ENCODE data around the gene PID1.

DNA sequence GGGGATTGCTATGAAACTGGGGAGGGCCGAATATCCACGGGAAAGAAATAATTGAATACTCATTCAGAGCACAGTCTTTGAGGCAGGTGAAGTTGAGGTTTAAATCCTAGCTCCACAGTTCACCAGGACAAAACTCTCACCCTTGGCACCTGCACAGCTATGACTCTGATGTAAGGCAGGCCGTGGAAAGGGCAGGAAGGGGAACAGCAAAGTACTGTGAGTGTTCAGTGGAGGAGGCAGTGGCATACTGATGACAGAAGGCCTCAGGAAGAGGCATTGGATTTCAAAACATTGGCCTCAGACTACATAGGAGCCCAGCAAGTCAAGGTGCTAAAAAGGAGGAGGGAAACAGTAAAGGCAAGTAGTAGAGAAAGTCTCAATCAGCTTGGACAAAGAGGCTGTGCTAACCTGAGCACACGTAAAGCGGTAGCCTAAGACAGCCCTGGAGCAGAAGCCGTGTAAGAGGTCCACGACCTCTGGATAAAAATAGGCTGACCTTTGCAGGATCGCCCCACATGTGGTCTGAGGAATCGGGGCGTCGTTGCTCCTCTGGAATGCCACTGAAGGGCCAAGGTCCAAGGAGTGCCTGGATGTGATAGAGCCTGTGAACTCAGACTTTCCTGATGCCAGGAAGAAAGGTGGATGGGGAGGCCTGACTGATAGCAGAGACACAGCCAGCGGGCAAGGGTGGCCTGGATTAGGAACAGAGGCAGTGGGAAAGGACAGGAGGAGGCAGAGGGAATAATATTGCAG, 243.6 kb downstream of the PID1 start:
- TF ChIP-seq, protein P1, sequence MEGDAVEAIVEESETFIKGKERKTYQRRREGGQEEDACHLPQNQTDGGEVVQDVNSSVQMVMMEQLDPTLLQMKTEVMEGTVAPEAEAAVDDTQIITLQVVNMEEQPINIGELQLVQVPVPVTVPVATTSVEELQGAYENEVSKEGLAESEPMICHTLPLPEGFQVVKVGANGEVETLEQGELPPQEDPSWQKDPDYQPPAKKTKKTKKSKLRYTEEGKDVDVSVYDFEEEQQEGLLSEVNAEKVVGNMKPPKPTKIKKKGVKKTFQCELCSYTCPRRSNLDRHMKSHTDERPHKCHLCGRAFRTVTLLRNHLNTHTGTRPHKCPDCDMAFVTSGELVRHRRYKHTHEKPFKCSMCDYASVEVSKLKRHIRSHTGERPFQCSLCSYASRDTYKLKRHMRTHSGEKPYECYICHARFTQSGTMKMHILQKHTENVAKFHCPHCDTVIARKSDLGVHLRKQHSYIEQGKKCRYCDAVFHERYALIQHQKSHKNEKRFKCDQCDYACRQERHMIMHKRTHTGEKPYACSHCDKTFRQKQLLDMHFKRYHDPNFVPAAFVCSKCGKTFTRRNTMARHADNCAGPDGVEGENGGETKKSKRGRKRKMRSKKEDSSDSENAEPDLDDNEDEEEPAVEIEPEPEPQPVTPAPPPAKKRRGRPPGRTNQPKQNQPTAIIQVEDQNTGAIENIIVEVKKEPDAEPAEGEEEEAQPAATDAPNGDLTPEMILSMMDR (IDR thresholded peaks at IDR 0.05): no peak
- TF ChIP-seq POLR2A (IDR thresholded peaks at IDR 0.05): no peak

All from body of pancreas (tissue), 4 donors.